ENCODE measurements around the gene LGI2. TPM values are rescaled to one million over a fixed set of nuclear protein-coding genes. Genes with fewer than 3 reads are reported as not detected.

Gene LGI2
- total RNA-seq, 2 donors from 2014 or later = 3.7 to 4.0 TPM

DNA sequence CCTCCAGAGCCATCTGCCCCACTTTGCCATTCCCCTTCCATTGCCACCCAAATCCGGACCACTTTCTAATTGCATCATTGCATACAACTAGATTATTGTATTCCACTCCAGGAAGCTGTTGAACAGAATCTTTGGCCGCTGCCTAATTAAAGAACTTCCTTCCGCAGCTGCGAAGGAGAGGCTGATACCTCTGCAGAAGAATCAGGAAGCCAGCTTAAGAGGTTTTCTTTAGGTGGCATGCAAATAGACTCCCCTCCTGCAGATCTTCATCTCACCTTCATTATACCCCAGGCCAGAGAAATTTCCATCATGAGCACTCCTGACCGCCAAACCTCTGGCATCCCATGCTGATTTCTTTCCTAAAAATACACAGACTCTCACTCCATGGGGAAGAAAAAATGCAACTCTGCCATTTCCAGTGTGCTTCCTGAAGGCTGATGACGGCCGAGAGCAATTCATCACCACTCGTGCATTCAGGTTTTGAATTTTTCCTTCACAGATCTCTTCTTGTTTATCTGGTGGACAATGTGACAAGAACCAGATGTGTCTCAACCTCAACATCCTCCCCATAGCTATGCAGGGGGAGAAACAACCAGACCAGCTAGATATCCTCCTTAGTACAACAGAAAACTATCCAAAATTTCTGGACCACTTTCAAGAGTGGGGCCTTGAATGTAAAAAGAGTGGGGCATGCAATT, 31.2 kb downstream of the LGI2 start:
- no peak overlapping the region for H3K4me3 ChIP-seq
- no peaks in the 10 kb centered on the region for H3K27me3 ChIP-seq (replicated peaks; ENCODE audit: insufficient read depth)
- no peaks in the 10 kb centered on the region for H3K9me3 ChIP-seq
- H3K36me3 ChIP-seq = no peaks in the 10 kb centered on the region
- peaks cover 0 to 22% of the 10 kb centered on the region in 2 donors for H3K4me1 ChIP-seq (ENCODE audit: control insufficient read depth in 1 of 2, low read depth in 2 of 2)
- no peak for ATAC-seq (ENCODE audit: insufficient number of reproducible peaks, low FRiP score, low read depth)
- DNase-seq (ENCODE audit: low spot score) = no peak
- H3K27ac ChIP-seq = no peak overlapping the region
- TF ChIP-seq, protein P1, sequence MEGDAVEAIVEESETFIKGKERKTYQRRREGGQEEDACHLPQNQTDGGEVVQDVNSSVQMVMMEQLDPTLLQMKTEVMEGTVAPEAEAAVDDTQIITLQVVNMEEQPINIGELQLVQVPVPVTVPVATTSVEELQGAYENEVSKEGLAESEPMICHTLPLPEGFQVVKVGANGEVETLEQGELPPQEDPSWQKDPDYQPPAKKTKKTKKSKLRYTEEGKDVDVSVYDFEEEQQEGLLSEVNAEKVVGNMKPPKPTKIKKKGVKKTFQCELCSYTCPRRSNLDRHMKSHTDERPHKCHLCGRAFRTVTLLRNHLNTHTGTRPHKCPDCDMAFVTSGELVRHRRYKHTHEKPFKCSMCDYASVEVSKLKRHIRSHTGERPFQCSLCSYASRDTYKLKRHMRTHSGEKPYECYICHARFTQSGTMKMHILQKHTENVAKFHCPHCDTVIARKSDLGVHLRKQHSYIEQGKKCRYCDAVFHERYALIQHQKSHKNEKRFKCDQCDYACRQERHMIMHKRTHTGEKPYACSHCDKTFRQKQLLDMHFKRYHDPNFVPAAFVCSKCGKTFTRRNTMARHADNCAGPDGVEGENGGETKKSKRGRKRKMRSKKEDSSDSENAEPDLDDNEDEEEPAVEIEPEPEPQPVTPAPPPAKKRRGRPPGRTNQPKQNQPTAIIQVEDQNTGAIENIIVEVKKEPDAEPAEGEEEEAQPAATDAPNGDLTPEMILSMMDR (IDR thresholded peaks at IDR 0.05) = no peak

DNA sequence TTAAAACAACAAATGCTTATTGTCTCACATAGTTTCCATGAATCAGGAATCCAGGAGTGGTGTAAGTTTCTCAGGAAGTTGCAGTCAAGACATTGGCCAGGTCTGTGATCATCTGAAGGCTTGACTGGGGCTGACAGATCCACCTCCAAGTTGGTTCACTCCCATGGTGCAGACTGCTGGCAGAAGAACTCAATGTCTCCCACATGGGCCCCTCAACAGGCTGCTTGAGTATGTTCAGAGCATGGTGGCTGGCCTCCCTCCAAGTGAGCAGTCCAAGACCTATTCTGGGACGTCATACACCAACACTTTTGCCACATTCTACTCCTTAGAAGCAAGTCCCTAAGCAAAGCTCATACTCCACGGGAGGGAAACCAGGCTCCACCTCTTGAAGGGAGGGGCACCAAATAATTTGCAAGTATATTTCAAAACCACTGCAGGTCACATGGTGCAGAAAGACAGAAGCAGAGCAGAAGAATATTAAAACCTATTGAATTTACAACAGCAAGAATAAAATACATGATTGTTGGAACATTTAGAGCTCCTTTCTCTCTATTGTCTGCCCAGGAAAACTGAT, 35.3 kb downstream of the LGI2 start:
- TF ChIP-seq, protein P1 (IDR thresholded peaks at IDR 0.05) = no peak
- ATAC-seq (ENCODE audit: insufficient number of reproducible peaks, low FRiP score, low read depth) (no peak), DNase-seq (ENCODE audit: low spot score) (no peak)
- Histone ChIP-seq H3K9me3 (no peaks in the 10 kb centered on the region), H3K4me3 (no peak overlapping the region), H3K27ac (no peak overlapping the region), H3K4me1 (ENCODE audit: control insufficient read depth in 1 of 2, low read depth in 2 of 2) (peaks cover 0 to 15% of the 10 kb centered on the region in 2 donors), H3K27me3 (replicated peaks; ENCODE audit: insufficient read depth) (no peaks in the 10 kb centered on the region), H3K36me3 (no peaks in the 10 kb centered on the region)

DNA sequence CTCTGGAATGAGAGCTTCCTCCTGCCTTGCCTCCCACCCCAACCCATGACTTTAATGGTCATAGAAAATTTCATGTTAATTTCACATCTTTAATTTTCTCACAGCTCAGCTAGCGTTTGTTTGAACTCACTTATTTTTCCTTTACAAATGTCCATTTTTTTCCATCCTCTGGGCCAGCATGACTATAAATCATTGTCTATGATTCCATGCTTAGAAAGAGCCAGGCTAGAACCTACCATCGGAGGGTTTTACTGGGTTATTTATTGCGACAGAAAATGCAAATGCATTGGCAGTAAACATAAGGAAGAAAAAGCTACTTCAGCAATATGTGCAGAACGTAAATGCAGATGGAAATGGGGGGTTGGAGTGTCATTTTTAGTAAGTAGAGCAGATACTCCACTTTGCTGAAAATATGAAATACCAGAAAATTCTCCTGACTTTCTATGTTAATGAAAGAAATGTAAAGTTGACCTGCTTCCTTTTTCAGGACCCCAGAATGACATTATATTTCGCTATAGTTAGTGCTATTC, 37.1 kb downstream of the LGI2 start:
- Histone ChIP-seq H3K9me3 (no peaks in the 10 kb centered on the region), H3K4me1 (ENCODE audit: control insufficient read depth in 1 of 2, low read depth in 2 of 2) (no peaks in the 10 kb centered on the region), H3K36me3 (no peaks in the 10 kb centered on the region), H3K27me3 (replicated peaks; ENCODE audit: insufficient read depth) (no peaks in the 10 kb centered on the region), H3K4me3 (no peak overlapping the region), H3K27ac (no peak overlapping the region)
- TF ChIP-seq, protein P1 (IDR thresholded peaks at IDR 0.05) = no peak
- DNase-seq (ENCODE audit: low spot score) (no peak), ATAC-seq (ENCODE audit: insufficient number of reproducible peaks, low FRiP score, low read depth) (no peak)

DNA sequence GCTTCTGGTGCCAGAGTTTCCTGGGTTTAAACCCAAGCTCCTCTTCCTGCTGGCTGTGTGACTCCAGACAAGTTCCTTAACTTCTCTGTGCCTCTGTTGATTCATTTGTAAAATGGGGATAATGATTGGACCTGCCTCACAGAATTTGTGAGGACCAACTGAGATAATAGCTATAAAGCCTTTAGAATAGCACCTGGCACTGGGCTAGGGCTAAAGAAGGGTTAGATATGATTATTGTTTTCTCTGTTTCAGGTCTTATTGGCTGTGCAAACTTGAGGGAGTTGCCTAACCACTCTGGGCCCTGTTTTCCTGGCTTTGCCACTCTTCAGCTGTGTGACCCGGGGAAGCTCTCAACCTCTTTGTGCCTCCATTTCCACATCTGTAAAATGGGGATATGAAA, 37.8 kb downstream of the LGI2 start:
- H3K4me3 ChIP-seq = no peak overlapping the region
- no peaks in the 10 kb centered on the region for H3K9me3 ChIP-seq
- TF ChIP-seq, protein P1 (IDR thresholded peaks at IDR 0.05) = no peak
- DNase-seq (ENCODE audit: low spot score) (no peak), ATAC-seq (ENCODE audit: insufficient number of reproducible peaks, low FRiP score, low read depth) (no peak)
- H3K27me3 ChIP-seq (replicated peaks; ENCODE audit: insufficient read depth) = no peaks in the 10 kb centered on the region
- H3K4me1 ChIP-seq (ENCODE audit: control insufficient read depth in 1 of 2, low read depth in 2 of 2) = no peaks in the 10 kb centered on the region
- H3K36me3 ChIP-seq = no peaks in the 10 kb centered on the region
- H3K27ac ChIP-seq = no peak overlapping the region

DNA sequence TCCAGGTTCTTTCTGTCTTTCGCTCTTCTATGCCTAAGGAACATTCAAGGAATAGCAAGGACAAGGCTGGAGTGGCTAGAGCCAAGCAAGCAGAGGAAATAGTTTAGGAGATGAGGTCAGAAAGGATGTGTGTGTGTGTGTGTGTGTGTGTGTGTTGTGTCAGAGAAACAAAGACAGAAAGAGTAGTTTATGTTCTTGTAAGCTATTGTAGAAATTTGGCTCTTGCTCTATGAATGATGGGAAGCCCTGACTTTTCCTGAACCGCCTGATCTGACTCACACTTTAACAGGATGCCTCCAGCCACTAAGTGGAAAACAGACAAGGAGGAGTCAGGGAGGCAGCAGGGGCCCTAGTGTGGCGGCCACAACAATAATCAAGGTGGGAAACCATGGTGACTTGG, 39.7 kb downstream of the LGI2 start:
- H3K27me3 ChIP-seq (replicated peaks; ENCODE audit: insufficient read depth) = no peaks in the 10 kb centered on the region
- no peaks in the 10 kb centered on the region for H3K36me3 ChIP-seq
- no peak overlapping the region for H3K4me3 ChIP-seq
- DNase-seq (ENCODE audit: low spot score) (no peak), ATAC-seq (ENCODE audit: insufficient number of reproducible peaks, low FRiP score, low read depth) (no peak)
- no peaks in the 10 kb centered on the region for H3K4me1 ChIP-seq (ENCODE audit: control insufficient read depth in 1 of 2, low read depth in 2 of 2)
- H3K27ac ChIP-seq = no peak overlapping the region
- TF ChIP-seq, protein P1 (IDR thresholded peaks at IDR 0.05) = no peak
- H3K9me3 ChIP-seq = no peaks in the 10 kb centered on the region
